NCI-H146 treated with DMSO at 0.1 percent for 48 hours (cell line): Measurements from ENCODE around the gene CRKL.
"Not testable (repeated sequence)": the region's sequence is repeated elsewhere in the genome, so short reads cannot be mapped to it uniquely, and the experiment has no call there.

ENCODE experiments used
- DNase-seq: peaks from one replicate; lab custom pipeline; 2025; ENCODE audit not compliant: unreplicated experiment; lab: John Stamatoyannopoulos, UW

Gene CRKL, protein sequence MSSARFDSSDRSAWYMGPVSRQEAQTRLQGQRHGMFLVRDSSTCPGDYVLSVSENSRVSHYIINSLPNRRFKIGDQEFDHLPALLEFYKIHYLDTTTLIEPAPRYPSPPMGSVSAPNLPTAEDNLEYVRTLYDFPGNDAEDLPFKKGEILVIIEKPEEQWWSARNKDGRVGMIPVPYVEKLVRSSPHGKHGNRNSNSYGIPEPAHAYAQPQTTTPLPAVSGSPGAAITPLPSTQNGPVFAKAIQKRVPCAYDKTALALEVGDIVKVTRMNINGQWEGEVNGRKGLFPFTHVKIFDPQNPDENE

DNA sequence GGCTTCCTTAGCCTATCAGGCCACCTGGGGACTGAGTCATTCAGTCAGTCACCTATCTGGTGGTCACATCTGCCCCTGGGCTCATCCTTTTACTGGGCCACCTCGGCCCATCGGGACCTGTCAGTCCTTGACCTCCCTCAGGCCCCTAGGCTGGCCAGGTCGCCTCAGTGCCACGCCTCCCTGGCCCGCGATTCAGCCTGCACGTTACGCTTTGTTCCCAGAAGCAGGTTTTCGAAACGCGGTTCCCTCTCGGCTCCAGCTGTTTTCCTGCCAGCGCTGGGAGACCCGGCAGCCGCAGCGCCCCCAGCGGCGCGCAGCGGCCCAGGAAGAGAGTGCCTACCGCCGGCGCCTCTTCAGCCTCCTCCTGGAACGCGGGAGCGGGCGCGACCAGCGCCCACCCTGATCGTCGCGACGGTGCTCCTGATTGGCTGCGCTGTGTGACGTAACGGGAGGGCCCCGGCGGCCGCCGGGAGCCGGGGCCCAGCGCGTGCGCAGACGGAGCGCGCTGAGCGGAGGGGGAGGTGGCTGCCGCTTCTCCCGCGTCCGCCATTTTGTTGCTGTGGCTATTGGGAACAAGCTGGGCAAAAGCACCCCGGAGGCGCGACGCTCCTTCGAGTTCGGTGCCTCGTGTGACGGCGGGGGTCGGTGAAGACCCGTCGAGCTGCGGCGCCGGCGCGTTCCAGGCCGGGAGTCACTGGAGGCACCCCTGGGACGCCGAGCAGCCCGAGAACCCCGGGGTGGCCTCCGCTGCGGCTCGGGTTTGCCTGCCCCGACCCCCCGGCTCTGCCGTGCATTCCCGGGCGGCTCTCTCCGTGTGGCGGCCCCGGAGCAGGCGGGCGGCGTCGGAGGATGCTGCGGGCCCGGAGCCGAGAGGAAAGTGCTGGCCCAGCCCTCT lies at the start of gene CRKL:
TSS of gene CRKL (plus strand) at position 492 of the 895 bp plus-strand sequence. CDS start 528 bp downstream, outside the sequence.
- peak; percentile 86 for DNase-seq

DNA sequence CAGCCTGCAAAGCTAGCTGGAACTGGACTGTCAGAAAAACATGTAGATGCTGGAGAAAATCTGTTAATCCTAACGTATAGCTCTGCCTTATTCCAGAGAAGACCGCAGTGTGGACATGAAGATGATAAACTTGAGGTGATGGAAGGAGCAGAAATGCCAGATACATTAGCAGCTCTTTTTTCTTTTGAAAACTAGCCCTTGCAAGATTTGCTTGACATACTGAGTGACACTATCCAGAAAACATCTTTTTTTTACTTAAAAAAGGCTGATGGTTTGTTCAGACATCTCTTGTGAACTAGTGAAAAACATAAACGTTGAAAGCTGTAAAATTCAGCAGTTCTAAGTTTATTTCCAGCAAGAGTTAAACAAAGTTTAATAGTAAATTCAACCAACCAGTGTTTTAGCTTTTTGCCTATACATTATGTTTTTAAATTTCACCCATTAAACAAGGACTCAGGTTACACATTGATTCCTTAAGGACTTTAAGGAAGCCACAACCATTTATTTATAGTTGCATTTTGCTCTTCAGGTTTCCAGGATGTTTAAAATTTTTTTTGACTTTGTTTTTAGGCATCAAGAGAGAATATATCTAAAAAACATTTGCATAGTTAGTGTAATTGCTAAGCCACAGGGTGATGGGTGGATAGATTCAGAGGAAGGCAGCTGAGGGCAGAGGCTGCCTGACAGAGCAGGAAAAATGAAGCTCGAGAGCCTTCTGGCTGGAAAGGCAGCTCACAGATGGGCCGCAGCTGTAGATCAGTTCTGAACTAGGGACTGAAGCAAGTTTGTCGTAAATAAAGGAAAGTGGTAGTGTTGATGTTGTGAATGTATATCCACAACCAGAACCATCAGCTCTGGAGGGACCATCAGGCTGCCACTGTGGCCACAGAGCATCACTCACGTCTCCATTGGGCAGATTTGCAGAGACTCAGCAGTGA lies 48.9 kb upstream of the CRKL start:
- DNase-seq: no peak

DNA sequence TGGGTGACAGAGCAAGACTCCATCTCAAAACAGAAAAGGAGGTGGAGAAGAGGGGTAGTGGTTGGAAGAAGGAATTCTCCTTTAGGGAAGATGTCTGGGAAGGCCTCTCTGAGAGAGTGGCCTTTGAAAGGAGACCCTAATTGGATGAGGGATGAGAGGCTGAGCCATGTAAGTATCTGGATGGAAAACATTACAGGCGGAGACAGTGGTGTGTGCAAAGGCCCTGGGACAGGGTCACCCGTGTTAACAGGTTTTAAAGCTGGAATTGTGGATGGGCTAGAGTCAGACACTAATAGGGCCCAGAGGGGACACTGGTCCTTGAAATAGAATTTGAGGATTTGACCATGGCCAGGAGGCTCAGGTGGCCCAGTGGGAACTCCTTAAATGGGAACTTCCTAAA lies 48.0 kb upstream of the CRKL start:
- DNase-seq: no peak

DNA sequence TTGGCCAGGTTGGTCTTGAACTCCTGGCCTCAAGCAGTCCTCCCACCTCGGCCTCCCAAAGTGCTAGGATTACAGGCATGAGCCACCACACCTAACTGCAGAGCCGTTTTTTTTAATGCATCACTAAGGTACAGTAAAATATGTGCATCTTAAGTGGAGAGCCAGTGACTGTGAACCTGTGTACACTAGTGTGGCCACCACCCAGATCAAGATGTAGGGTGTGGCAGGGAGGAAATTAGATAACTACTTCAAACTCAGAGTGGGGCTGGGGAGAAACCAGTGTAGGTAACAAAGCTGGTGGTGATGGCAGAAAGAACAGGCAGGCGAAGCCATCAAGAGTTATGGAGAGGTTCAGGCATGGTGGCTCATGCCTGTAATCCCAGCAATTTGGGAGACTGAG lies 44.0 kb upstream of the CRKL start:
- no peak for DNase-seq

DNA sequence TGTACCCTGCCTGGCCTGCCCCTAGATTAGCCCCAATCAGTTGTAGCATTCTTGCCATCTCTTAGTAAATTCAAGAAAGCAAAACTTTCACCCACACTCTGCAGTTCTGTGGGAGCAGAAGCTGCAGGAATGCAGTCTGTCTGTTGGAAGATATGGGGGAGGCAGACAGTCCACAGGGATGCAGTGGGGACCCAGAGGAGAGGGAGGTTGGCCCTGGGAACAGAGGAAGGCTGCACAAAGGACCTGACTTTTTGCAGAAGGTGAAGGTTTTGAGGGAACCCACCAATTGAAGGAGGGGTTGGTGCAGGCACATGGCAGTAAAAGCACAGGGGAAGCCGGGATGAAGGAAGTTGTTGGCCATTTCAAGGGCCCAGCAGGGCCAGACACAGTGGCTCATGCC lies 41.9 kb upstream of the CRKL start:
- DNase-seq: no peak

DNA sequence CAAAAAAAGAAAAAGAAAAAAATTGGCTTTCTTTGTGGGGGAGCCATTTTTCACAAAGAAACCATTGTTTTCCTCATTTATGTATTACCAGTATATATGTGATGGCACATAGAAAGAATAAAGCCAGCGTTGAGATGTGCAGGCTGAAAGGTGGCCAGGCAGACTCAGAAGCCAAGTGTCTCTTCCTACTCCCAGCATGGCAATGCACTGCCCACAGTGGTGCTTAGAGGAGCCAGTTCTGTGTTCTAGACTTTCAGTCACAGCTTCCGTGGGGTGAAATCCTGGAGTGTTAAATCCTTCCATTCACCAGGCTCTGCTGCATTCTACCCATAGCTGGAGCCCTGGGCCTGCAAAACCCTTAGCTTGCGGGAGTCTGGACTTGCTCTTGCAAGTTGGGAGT lies 39.5 kb upstream of the CRKL start:
- no peak for DNase-seq

DNA sequence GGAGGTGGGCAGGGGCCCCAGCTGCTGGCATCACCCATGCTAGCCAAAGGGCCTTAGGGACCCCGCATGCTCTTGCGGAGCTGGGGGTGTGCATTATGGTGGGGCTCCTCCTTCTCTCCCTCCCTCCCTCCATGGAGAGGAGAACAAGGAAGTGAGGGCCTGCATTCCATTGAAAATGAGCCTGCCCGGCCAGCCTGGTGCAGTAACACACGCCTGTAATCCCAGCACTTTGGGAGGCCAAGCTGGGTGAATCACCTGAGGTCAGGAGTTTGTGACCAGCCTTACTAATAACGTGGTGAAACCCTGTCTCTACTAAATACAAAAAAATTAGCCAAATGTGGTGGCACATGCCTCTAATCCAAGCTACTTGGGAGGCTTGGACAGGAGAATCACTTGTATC lies 36.0 kb upstream of the CRKL start:
- no peak for DNase-seq

DNA sequence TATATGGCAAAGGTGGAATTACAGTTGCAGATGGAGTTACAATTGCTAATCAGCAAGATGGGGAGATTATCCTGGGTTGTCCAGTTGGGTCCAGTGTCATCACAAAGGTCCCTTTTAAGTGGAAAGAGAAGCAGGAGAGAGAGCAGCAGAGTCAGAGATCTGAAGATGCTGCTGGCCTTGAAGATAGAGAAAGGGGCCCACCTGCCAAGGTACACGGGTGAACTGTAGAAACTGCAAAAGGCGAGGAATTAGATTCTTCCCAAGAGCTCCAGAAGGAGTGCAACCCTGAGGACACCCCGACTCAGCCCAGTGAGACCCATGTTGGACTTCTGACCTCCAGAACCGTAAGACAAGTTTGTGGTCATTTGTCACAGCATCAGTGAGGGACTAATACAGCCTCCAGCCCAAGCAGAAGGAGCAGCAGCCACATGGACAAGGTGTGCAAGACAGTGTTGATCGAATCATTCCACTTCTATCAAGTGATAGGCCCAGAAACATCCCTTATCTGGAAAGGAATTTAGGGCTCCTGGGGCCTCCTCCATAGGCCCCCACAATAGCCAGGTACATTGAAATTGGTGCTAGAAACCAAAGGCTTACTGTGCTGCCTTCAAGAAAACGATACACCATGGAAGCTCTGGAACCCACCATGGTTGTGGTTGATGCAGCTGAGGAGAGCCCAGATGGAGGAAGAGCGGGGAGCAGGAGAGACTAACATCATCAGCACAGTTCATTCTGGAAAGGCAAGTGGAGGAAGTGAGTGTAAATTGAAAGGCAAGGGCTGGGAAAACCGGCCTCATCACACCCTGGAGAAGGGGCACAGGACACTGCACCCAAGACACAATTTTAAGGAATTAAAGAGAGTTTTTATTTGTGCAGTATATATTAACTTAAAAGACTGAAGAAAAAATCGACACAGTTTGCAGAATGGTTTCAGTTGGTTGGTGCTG lies 35.1 kb upstream of the CRKL start:
- DNase-seq: no peak

DNA sequence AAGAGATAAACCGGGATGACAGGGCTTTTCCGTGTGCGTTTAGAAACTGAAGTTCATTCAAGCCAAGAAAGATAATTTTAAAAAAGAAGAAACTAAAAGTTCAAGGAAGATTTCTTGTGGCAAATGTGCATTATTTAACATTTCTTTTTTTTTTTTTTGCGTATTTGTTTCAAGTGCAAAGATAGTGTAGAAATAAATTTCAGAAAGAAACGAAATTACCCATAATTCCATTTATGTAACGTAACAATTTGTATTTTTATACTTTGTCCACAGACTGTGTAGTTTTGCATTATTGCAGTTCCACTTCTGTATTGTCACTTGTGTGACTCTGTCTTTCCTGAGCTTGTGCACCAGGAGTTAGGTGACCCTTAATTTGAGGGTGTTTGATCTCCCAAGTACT lies 34.4 kb upstream of the CRKL start:
- DNase-seq: no peak

DNA sequence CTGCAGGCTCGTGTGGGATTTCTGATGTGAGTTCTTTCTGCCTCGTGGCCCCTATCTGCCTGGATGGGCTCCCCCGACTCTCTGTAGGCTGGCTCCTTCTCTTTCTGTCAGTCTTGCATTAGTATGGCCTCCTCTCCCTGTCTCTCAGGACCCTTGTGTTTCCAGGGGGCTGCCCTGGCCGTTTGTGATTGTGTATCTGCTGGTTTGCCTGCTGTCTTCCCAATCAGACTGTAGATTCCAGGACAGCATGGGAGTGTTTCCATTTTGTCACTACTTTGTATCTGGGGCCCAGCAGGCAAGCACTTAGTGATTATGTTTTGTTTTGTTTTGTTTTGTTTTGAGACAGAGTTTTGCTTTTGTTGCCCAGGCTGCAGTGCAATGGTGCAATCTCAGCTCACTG lies 32.8 kb upstream of the CRKL start:
- no peak for DNase-seq

DNA sequence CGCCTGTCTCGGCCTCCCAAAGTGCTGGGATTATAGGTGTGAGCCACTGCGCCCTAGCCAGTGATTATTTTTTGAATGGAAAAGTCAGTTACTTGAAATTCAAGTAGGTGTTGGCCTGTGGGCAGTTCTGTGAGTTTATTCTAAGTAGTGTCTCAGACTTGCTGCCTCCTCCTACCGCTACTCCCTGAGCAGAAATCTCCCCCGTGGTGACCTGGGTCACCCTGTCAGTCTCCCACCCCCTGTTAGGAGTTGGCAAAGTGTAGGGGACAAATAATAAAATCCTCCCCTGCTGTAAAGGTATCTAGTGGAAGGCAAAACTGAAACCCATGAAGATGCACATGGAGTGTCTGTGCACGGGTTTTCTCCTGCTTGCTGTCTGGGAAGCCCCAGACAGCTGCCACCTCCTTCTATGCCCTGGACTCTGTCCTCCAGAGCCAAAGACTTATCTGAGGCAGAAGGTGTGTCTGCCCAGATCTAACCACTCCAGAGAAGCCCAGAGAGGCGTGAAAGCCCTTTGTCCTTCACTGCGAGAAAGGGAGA lies 32.1 kb upstream of the CRKL start:
- DNase-seq: no peak

DNA sequence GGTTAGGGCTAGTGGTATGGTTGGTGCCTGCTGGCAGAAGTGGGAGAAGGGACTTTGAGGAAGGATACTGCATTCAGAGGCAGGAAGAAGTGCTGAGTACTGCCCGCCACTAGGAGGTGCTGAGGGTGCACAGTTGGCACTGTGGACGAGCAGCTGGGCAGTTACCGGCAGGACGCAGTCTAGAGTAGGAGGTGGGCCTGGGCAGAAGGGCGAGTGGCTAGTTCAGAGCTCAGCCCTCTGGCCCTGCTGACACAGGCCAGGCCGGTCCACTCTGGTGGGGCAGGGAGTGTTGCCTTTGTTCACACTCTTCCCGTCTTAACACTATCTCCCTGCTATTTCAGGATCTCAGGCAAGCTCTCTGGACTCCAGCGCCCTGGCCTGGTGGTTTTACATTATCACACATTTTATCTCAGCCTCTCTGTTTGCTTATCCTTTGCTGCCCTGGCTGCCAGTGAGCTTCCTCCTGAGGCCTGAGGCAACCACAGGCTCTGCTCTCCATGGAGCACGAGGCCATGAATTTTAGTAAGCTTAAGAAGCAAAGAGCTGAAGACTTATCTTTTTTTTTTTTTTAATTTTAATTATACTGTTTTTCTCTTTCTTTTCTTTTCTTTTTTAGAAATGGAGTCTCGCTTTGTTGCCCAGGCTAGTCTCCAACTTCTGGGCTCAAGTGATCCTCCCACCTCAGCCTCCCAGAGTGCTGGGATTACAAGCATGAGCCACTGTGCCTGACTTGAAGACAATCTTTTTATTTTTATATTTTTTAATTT lies 31.5 kb upstream of the CRKL start:
- DNase-seq: peak; percentile 32

DNA sequence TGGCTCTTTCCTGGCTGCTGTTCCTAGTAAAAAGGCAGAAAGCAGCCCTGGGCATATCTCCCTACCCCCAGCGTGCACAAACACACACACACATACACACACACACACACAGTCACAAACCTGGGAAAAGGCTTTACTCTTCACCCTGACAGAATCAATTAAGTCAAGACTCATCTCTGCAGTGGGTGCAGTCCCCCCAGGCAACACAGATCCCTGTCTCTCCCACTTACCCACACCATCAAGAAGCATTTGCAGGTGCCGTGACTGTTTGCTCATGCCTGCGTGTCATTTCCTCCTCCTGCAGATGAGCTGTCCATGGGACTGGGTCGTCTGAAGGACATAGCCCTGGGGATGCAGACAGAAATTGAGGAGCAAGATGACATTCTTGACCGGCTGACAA lies 29.8 kb upstream of the CRKL start:
- DNase-seq: no peak

DNA sequence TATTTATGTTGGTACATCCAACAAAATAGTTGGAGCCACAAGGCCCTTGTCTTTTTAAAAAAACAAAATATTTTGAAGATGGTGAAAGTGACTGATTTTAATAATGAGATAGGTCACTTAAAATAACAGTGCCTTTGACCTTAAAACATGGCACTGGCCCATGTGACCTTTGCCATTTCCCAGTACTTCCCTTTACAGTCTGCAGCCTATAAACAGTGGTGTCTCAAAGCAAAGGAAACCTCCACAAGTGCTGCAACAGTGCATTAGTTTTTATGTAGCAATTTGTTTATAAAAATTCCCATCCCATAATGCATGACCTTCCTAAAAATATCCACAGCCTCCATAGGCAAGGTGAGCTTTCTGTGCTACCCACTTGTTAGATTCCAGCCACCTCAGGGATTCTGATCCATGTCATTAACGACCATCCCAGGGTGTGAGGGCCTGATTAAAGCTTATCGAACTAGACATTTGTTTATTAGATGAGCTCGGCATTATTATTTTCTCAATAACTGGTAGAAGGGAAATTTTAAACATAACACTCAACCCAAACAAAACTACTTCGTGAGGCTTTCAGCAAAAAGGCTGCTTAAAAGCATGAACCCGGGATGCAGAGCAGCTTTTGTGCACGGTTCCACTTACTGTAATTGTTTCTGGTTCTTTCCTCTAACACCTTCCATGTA lies 28.0 kb upstream of the CRKL start:
- DNase-seq: no peak

DNA sequence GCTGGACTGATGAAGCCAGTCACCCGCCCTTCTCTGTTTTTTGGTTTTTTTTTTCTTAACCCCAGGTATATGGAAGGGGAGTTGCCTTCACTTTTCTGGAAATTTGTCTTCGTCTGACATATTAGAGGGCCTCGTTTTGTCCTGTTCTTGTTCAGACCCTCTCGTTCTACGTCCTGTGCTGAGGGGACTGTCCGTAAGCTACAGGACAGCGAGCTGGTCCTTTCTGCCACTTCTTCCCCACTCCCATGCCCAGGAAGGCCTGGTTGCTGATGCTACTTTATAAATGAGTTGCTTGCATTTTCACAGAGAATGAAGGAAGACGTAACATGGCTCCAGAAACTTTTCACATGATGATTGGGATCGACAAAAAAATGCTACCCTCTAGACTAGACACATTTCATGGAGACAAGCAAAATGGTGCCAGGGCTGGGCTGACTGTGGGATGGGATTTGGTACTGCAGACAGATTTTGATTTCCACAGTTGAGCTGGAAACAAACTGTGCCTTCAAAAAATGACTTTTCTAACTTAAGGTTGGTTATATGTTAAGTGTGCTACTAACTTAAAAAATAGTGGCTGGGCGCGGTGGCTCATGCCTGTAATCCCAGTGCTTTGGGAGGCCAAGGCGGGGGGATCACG lies 27.2 kb upstream of the CRKL start:
- no peak for DNase-seq

DNA sequence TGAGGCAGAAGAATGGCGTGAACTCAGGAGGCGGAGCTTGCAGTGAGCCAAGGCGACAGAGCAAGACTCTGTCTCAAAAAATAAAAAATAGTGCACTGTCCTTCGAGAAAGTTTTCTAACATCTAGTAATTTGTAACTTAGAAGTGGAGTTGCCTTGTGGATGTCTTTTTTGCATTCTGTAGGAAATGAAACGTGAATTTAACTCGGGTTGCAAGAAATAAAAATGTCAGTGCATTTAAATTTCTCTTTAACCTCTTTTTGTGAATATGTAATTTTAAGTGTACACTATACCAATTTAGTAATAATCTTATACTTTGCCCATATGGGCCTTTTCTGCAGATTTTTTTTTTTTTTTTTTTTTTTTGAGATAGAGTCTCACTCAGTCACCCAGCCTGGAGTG lies 26.2 kb upstream of the CRKL start:
- no peak for DNase-seq

DNA sequence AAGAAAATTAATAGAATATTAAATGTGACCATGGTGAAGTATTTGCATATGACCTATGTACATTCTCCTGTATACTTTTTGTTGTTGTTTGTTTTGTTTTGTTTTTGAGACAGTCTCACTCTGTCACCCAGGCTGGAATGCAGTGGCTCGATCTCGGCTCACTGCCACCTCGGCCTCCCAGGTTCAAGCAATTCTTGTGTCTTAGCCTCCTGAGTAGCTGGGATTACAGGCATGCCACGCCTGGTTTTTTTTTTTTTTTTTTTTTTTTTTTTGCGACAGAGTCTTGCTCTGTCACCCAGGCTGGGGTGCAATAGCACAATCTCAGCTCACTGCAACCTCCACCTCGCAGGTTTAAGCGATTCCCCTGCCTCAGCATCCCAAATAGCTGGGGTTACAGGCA lies 19.5 kb upstream of the CRKL start:
- DNase-seq: not testable (repeated sequence)

DNA sequence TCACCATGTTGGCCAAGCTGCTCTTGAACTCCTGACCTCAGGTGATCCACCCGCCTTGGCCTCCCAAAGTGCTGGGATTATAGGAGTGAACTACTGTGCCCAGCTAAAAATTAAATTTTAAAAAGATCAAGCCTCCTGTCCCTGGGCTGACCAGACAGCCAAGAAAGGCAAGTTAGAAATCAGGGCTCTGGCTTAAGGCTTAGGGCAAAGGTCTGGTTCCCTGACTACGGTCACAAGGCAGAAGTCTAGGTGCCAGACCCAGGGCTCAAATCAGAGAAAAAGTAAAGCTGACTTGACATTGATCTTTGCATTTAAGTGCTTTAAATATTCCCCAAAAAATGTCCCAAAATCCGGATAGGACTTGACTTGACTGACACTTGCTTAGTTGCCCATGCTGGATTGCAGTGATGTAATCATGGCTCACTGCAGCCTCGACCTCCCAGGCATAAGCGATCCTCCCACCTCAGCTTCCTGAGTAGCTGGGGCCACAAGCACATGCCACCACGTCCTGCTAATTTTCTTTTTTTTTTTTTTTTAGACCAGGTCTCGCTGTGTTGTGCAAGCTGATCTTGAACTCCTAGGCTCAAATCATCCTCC lies 17.3 kb upstream of the CRKL start:
- no peak for DNase-seq
